ENCODE measurements around the gene TRIB2.

The TRIB2 gene

GRCh38 chr2:12737297-12737696, 20.6 kb downstream of the TRIB2 start:
- DNase-seq (ENCODE audit: low spot score), result no peak
- TF ChIP-seq CTCF (IDR thresholded peaks at IDR 0.05; ENCODE audit: extremely low read depth, missing control alignments), result no peak

- DNase-seq (ENCODE audit: low spot score), result no peak
- TF ChIP-seq CTCF (IDR thresholded peaks at IDR 0.05; ENCODE audit: extremely low read depth, missing control alignments), result no peak
These were observed 21.2 kb downstream of the TRIB2 start for GRCh38 chr2:12737738-12738485.

- no peak for DNase-seq (ENCODE audit: low spot score)
- no peak for TF ChIP-seq CTCF (IDR thresholded peaks at IDR 0.05; ENCODE audit: extremely low read depth, missing control alignments)
These were observed 23.1 kb downstream of the TRIB2 start for GRCh38 chr2:12739721-12740254.

GRCh38 chr2:12741380-12741779, 24.6 kb downstream of the TRIB2 start:
- no peak for DNase-seq (ENCODE audit: low spot score)
- TF ChIP-seq CTCF (IDR thresholded peaks at IDR 0.05; ENCODE audit: extremely low read depth, missing control alignments), result no peak

GRCh38 chr2:12742891-12743290, 26.2 kb downstream of the TRIB2 start:
- no peak for DNase-seq (ENCODE audit: low spot score)
- no peak for TF ChIP-seq CTCF (IDR thresholded peaks at IDR 0.05; ENCODE audit: extremely low read depth, missing control alignments)

- TF ChIP-seq CTCF (IDR thresholded peaks at IDR 0.05; ENCODE audit: extremely low read depth, missing control alignments), result no peak
- no peak for DNase-seq (ENCODE audit: low spot score)
These were observed 33.6 kb downstream of the TRIB2 start for GRCh38 chr2:12750166-12750905.

GRCh38 chr2:12754643-12755042, 37.9 kb downstream of the TRIB2 start:
- TF ChIP-seq CTCF (IDR thresholded peaks at IDR 0.05; ENCODE audit: extremely low read depth, missing control alignments), result no peak
- DNase-seq (ENCODE audit: low spot score), result no peak

All from GM20000 (cell line).